HCT116 (cell line): ENCODE results near the gene SLC27A5.

Source experiments
- CEBPB ChIP-seq: IDR thresholded peaks from 2 replicates; pipeline ENCODE4 v1.6.1; 2012; ENCODE audit warnings: low read depth
- EGR1 ChIP-seq: IDR thresholded peaks from 2 replicates; pipeline ENCODE4 v1.6.1; 2012; ENCODE audit warnings: low read depth
- JUND ChIP-seq: IDR thresholded peaks from 2 replicates; pipeline ENCODE4 v1.6.1; 2012
- POLR2A ChIP-seq: IDR thresholded peaks from 2 replicates; pipeline ENCODE4 v1.7.0; 2011; ENCODE audit warnings: borderline replicate concordance; ENCODE audit not compliant: insufficient read depth, insufficient read length; ENCODE audit errors: extremely low read depth

- TF ChIP-seq POLR2A (no peak), EGR1 (no peak), CEBPB (no peak), JUND (no peak)
These were observed 13.3 kb downstream of the SLC27A5 start for GRCh38 chr19:58498316-58499020.
